Glomerular visceral epithelial cell (primary cell): ENCODE results near the gene TMEM14C.

Source experiments
- DNase-seq: peaks from one replicate; pipeline ENCODE4 v3.0.0-alpha.2; 2016; ENCODE audit errors: extremely low spot score

The TMEM14C gene

DNA sequence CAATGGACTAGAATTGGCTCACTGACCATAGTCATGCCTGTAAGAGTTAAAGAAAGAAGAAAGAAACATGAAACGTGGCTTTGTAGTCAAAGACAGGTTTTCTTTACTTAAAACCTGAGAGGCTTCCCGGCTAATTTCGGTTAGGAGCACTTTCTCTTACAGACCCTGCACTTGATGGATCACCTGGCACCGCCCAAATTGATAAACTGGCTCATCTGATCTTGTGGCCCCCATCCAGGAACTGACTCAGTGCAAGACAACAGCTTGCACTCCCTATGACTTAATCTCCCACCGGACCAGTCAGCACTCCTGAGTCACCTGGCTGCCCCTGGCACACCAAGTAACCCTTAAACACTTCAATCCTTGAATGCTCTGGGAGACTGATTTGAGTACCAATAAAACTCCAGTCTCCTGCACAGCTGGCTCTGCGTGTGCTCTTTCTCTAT lies 37.0 kb downstream of the TMEM14C start:
- DNase-seq = peak; percentile 89

- DNase-seq = peak; percentile 28
Observed at GRCh38 chr6:10763006-10763405, 40.1 kb downstream of the TMEM14C start.

GRCh38 chr6:10769419-10769818 lies 46.5 kb downstream of the TMEM14C start:
- DNase-seq = no peak

DNA sequence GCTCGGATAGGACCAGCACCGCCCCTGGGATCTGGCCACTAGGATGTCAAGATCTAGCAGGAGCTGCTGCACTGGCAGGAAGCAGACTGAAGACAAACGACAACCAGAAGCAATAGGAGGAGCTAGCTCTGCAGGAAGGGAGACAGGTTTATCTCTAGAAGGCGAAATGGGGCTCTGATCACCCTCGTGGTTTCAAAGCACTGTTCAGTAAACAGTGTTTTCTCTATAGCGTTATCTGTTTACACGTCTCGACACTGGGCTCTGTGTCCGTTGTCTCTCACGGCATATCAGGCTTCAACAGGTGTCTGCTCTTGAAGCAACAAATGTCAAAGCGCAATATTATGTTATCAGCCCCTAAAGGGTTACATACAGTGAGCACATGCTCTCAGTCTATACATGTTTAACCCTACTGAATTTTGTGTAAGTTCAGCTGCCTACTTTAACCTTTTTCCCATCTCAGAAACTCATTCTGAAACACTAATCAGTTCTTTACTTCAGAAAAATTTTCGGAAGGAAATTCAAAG lies 48.6 kb downstream of the TMEM14C start:
- no peak for DNase-seq

DNA sequence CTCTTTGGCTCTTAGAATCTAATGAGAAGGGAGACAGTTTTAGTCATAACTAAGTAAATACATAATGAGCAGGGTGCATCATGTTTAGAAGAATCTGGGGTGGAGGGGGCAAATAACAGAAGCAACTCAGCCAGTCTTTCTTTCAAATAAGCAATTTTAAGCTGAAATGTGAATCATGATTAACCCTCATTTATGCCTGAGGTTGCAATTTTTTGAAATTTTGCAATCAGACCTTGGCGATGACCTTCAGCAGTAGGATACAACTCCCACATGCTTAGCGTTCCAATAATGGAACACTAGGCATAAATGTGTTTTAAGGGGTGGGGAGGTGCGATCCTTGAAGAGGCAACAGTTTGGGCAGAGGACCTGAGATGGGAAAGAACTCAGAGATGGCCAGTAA lies 55.4 kb downstream of the TMEM14C start:
- no peak for DNase-seq

GRCh38 chr6:10779076-10779475 lies 56.2 kb downstream of the TMEM14C start:
- DNase-seq = no peak
